ENCODE measurements around the gene RBM11. TPM values are rescaled to one million over a fixed set of nuclear protein-coding genes. Genes with fewer than 3 reads are reported as not detected.

The RBM11 gene
- total RNA-seq, 1 donor from 2014 or later, result 2.7 TPM

DNA sequence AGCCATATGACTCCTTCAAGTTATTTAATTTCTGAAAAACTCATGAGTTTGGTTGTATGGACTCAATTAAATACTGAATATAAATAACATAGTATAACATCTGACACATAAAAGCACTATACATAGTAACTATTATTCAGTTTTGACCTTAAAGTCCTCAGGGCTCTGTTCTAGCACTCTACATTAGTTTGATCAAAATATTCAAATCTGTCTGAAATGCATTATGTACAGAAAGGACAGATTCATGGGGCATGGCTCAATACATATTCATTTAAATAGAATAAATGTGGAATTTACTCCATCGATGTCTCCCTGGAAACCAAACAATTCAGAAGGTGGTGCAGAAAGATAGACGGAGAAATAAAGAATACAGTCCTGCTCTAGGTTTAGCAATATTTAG lies 49.1 kb downstream of the RBM11 start:
- no peak for DNase-seq
- H3K27me3 Mint-ChIP-seq (ENCODE audit: unreplicated experiment), result peaks cover 2% of the 10 kb centered on the region
- no peaks in the 10 kb centered on the region for H3K36me3 Mint-ChIP-seq (ENCODE audit: unreplicated experiment)
- no peak for TF ChIP-seq CTCF (IDR thresholded peaks at IDR 0.05; ENCODE audit: partially characterized antibody, unreplicated experiment)
- no peak overlapping the region for H3K27ac Mint-ChIP-seq (ENCODE audit: unreplicated experiment)
- H3K9me3 Mint-ChIP-seq (ENCODE audit: unreplicated experiment), result no peaks in the 10 kb centered on the region
- no peak overlapping the region for H3K4me3 Mint-ChIP-seq (ENCODE audit: unreplicated experiment)
- no peaks in the 10 kb centered on the region for H3K4me1 Mint-ChIP-seq (ENCODE audit: low read depth, unreplicated experiment)

DNA sequence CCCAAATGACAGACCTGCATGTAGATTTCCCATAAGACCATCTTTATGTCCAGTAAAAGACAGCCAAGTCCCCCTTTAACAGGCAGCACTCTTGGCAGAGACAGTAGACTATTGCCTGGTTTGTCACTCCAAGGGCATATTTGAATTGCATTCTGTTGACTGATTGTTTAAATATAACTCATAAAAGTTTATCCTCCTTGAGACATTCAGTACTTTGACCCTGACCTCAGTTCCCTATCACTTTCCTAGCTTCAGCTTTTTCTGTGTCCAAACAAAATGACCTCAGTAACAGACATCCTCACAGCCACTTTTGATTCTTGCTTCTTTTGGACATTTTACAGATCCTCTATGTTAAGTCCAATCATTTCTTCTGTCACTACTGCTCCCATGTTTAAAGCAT lies 51.1 kb downstream of the RBM11 start:
- Mint-ChIP-seq H3K36me3 (ENCODE audit: unreplicated experiment) (no peaks in the 10 kb centered on the region), H3K9me3 (ENCODE audit: unreplicated experiment) (no peaks in the 10 kb centered on the region), H3K27ac (ENCODE audit: unreplicated experiment) (no peak overlapping the region), H3K4me3 (ENCODE audit: unreplicated experiment) (no peak overlapping the region), H3K4me1 (ENCODE audit: low read depth, unreplicated experiment) (no peaks in the 10 kb centered on the region), H3K27me3 (ENCODE audit: unreplicated experiment) (peaks cover 2% of the 10 kb centered on the region)
- no peak for TF ChIP-seq CTCF (IDR thresholded peaks at IDR 0.05; ENCODE audit: partially characterized antibody, unreplicated experiment)
- DNase-seq, result no peak

GRCh38 chr21:14270631-14271030 lies 54.7 kb downstream of the RBM11 start:
- Mint-ChIP-seq H3K36me3 (ENCODE audit: unreplicated experiment) (no peaks in the 10 kb centered on the region), H3K27me3 (ENCODE audit: unreplicated experiment) (no peaks in the 10 kb centered on the region), H3K4me1 (ENCODE audit: low read depth, unreplicated experiment) (no peaks in the 10 kb centered on the region), H3K4me3 (ENCODE audit: unreplicated experiment) (no peak overlapping the region), H3K9me3 (ENCODE audit: unreplicated experiment) (no peaks in the 10 kb centered on the region), H3K27ac (ENCODE audit: unreplicated experiment) (no peak overlapping the region)
- DNase-seq, result no peak
- no peak for TF ChIP-seq CTCF (IDR thresholded peaks at IDR 0.05; ENCODE audit: partially characterized antibody, unreplicated experiment)

GRCh38 chr21:14271053-14271452 lies 55.1 kb downstream of the RBM11 start:
- H3K9me3 Mint-ChIP-seq (ENCODE audit: unreplicated experiment), result no peaks in the 10 kb centered on the region
- no peaks in the 10 kb centered on the region for H3K36me3 Mint-ChIP-seq (ENCODE audit: unreplicated experiment)
- H3K27ac Mint-ChIP-seq (ENCODE audit: unreplicated experiment), result no peak overlapping the region
- H3K27me3 Mint-ChIP-seq (ENCODE audit: unreplicated experiment), result no peaks in the 10 kb centered on the region
- no peak overlapping the region for H3K4me3 Mint-ChIP-seq (ENCODE audit: unreplicated experiment)
- no peak for DNase-seq
- H3K4me1 Mint-ChIP-seq (ENCODE audit: low read depth, unreplicated experiment), result no peaks in the 10 kb centered on the region
- TF ChIP-seq CTCF (IDR thresholded peaks at IDR 0.05; ENCODE audit: partially characterized antibody, unreplicated experiment), result no peak

DNA sequence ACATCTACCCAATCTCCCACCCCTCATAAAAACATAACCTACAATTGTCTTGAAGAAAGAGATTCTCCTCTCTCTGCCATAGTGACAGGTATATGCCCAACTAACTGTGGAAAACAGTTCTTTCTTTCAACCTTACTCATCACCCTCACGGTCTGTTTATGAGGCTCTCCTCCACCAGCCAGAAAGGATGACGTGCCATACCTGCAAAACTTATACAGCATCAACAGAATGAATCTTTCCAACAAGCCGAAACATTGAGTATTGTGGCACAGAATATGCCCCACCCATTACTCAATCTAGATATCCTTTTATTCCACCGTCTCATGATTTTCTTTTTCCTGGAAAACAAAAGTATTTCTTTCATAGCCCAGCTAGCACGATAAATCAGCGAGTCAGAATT lies 55.7 kb downstream of the RBM11 start:
- no peak for TF ChIP-seq CTCF (IDR thresholded peaks at IDR 0.05; ENCODE audit: partially characterized antibody, unreplicated experiment)
- Mint-ChIP-seq H3K27me3 (ENCODE audit: unreplicated experiment) (no peaks in the 10 kb centered on the region), H3K4me1 (ENCODE audit: low read depth, unreplicated experiment) (no peaks in the 10 kb centered on the region), H3K4me3 (ENCODE audit: unreplicated experiment) (no peak overlapping the region), H3K27ac (ENCODE audit: unreplicated experiment) (no peak overlapping the region), H3K9me3 (ENCODE audit: unreplicated experiment) (no peaks in the 10 kb centered on the region), H3K36me3 (ENCODE audit: unreplicated experiment) (no peaks in the 10 kb centered on the region)
- no peak for DNase-seq

Measured in glutamatergic neuron (in vitro differentiated cells).